GM23338 (cell line): ENCODE measurements around the gene SHISAL1. TPM values are rescaled to one million over a fixed set of nuclear protein-coding genes. Genes with fewer than 3 reads are reported as not detected.

Experiments used
- ATAC-seq: fragments of 200-7000 bp; cut with Tn5 transposase; 3 replicates; pipeline ENCODE4 v1.9.1; 2020
- DNase-seq: peaks from one replicate; pipeline ENCODE4 v3.0.0-alpha.2; 2015; ENCODE audit warnings: low spot score
- H2AFZ ChIP-seq: fragments of 200-600 bp; sonication (generic); 2 replicates; pipeline ENCODE4 v1.8.0; 2016; ENCODE audit warnings: antibody characterized with exemption, mild to moderate bottlenecking, moderate library complexity
- H3F3A ChIP-seq: fragments of 200-600 bp; sonication (generic); replicated peaks from 2 replicates; pipeline ENCODE4 v1.8.0; 2017; ENCODE audit warnings: antibody characterized with exemption, mixed run types, low read depth
- H3K27ac ChIP-seq: fragments of 200-600 bp; sonication (generic); 2 replicates; pipeline ENCODE4 v1.6.1; 2016; ENCODE audit warnings: low read depth
- H3K27me3 ChIP-seq: fragments of 200-600 bp; sonication (generic); 2 replicates; pipeline ENCODE4 v1.8.0; 2016; ENCODE audit warnings: mild to moderate bottlenecking, mixed run types, moderate library complexity; ENCODE audit not compliant: insufficient read depth
- H3K36me3 ChIP-seq: fragments of 200-600 bp; sonication (generic); 2 replicates; pipeline ENCODE4 v1.8.0; 2016; ENCODE audit warnings: mild to moderate bottlenecking; ENCODE audit not compliant: insufficient read depth
- H3K4me1 ChIP-seq: fragments of 200-600 bp; sonication (generic); 2 replicates; pipeline ENCODE4 v1.8.0; 2016; ENCODE audit warnings: mild to moderate bottlenecking, moderate library complexity; ENCODE audit not compliant: insufficient read depth
- H3K4me2 ChIP-seq: fragments of 200-600 bp; sonication (generic); 2 replicates; pipeline ENCODE4 v1.7.1; 2017; ENCODE audit warnings: mixed run types
- H3K4me3 ChIP-seq: fragments of 200-600 bp; sonication (generic); 2 replicates; pipeline ENCODE4 v1.6.1; 2016; ENCODE audit warnings: mixed run types
- H3K79me2 ChIP-seq: fragments of 200-600 bp; sonication (generic); replicated peaks from 2 replicates; pipeline ENCODE4 v1.8.0; 2017; ENCODE audit warnings: mild to moderate bottlenecking; ENCODE audit not compliant: insufficient read depth
- H3K9me2 ChIP-seq: fragments of 200-600 bp; sonication (generic); 2 replicates; pipeline ENCODE4 v1.8.0; 2017; ENCODE audit not compliant: insufficient read depth
- H4K20me1 ChIP-seq: fragments of 200-600 bp; sonication (generic); replicated peaks from 2 replicates; pipeline ENCODE4 v1.8.0; 2017; ENCODE audit warnings: mild to moderate bottlenecking; ENCODE audit not compliant: insufficient read depth
- H3K27ac Mint-ChIP-seq: 2 replicates; pipeline ENCODE4 v1.8.0; 2020; ENCODE audit warnings: inconsistent platforms, mild to moderate bottlenecking, moderate library complexity, mixed read lengths
- H3K27me3 Mint-ChIP-seq: 3 replicates; pipeline ENCODE4 v1.8.0; 2022; ENCODE audit warnings: low read depth, mild to moderate bottlenecking, moderate library complexity, mixed read lengths, inconsistent platforms; ENCODE audit not compliant: insufficient read depth, poor library complexity
- H3K36me3 Mint-ChIP-seq: 3 replicates; pipeline ENCODE4 v1.8.0; 2021; ENCODE audit warnings: low read depth, mild to moderate bottlenecking, inconsistent platforms, moderate library complexity, mixed read lengths
- H3K4me1 Mint-ChIP-seq: 3 replicates; pipeline ENCODE4 v1.8.0; 2020; ENCODE audit warnings: mild to moderate bottlenecking, inconsistent platforms, mixed read lengths
- H3K4me3 Mint-ChIP-seq: 3 replicates; pipeline ENCODE4 v1.8.0; 2021; ENCODE audit warnings: moderate library complexity, mild to moderate bottlenecking, inconsistent platforms, mixed read lengths
- H3K9me3 Mint-ChIP-seq: 3 replicates; pipeline ENCODE4 v1.8.0; 2020; ENCODE audit warnings: moderate library complexity, mild to moderate bottlenecking, inconsistent platforms, mixed read lengths
- CREB1 ChIP-seq: fragments of 250-450 bp; sonication (Bioruptor Pico); IDR thresholded peaks from 2 replicates; pipeline ENCODE4 v1.5.0; 2020; ENCODE audit warnings: low read depth, mild to moderate bottlenecking, moderate library complexity
- EZH2 ChIP-seq: fragments of 200-600 bp; sonication (generic); IDR thresholded peaks from one replicate; pipeline ENCODE4 v1.8.0; 2017; ENCODE audit warnings: antibody characterized with exemption, mild to moderate bottlenecking, low read depth; ENCODE audit not compliant: unreplicated experiment
- EZH2phosphoT487 ChIP-seq: fragments of 200-600 bp; sonication (generic); IDR thresholded peaks from one replicate; pipeline ENCODE4 v1.8.1; 2018; ENCODE audit warnings: antibody characterized with exemption; ENCODE audit not compliant: unreplicated experiment
- JUNB ChIP-seq: IDR thresholded peaks from one replicate; pipeline ENCODE4 v1.6.1; 2016; ENCODE audit warnings: antibody characterized with exemption; ENCODE audit not compliant: unreplicated experiment
- NANOG ChIP-seq: IDR thresholded peaks from 2 replicates; pipeline ENCODE4 v1.6.1; 2016; ENCODE audit warnings: antibody characterized with exemption, borderline replicate concordance
- POLR2AphosphoS5 ChIP-seq: IDR thresholded peaks from 2 replicates; pipeline ENCODE4 v1.6.1; 2016; ENCODE audit warnings: antibody characterized with exemption, low read depth
- STAT1 ChIP-seq: IDR thresholded peaks from one replicate; pipeline ENCODE4 v1.6.1; 2016; ENCODE audit warnings: antibody characterized with exemption; ENCODE audit not compliant: unreplicated experiment
- ZNF114 ChIP-seq: fragments of 250-450 bp; sonication (Bioruptor Pico); IDR thresholded peaks from 2 replicates; pipeline ENCODE4 v1.5.0; 2020; ENCODE audit warnings: mild to moderate bottlenecking, moderate library complexity
- ZNF331 ChIP-seq: fragments of 250-450 bp; sonication (Bioruptor Pico); IDR thresholded peaks from 2 replicates; pipeline ENCODE4 v1.5.0; 2020; ENCODE audit warnings: low read depth, mild to moderate bottlenecking, moderate library complexity
- polyA plus RNA-seq: library from polyadenylated mRNA; unstranded; fragments of >200 nt; fragmentation: Nextera tagmentation; extraction: Ambion mirVana; gene quantifications from 2 replicates; pipeline ENCODE4 v1.2.1, GENCODE V29; 2016
- total RNA-seq: library from RNA; depleted of rRNA; stranded (reverse); fragments of >200 nt; shearing (Covaris generic); gene quantifications from 2 replicates; pipeline ENCODE4 v1.2.3, GENCODE V29; 2014
- TF ChIP-seq, protein P1 (sequence below): fragments of 250-450 bp; sonication (Bioruptor Pico); IDR thresholded peaks from 2 replicates; pipeline ENCODE4 v1.5.0; 2020; ENCODE audit warnings: mild to moderate bottlenecking, moderate library complexity
- TF ChIP-seq, protein P2 (sequence below), 2 experiments: fragments of 200-600 bp in 1 of 2; sonication (generic) in 1 of 2; conservative IDR thresholded peaks; 2 replicates each; pipeline versions ENCODE4 v1.5.1 to v1.6.1; 2016 to 2017; ENCODE audit warnings: antibody characterized with exemption in 2 of 2, low read depth in 2 of 2, mild to moderate bottlenecking in 2 of 2, moderate library complexity in 1 of 2
- TF ChIP-seq, protein P3 (sequence below): IDR thresholded peaks from 2 replicates; pipeline ENCODE4 v1.6.1; 2016; ENCODE audit warnings: antibody characterized with exemption
- TF ChIP-seq, protein P4 (sequence below): IDR thresholded peaks from one replicate; pipeline ENCODE4 v1.6.1; 2018; ENCODE audit warnings: antibody characterized with exemption; ENCODE audit not compliant: unreplicated experiment

SHISAL1 gene
- total and polyA plus RNA-seq, 2 experiments from 2014 or later, result 0.71 to 3.4 TPM

DNA sequence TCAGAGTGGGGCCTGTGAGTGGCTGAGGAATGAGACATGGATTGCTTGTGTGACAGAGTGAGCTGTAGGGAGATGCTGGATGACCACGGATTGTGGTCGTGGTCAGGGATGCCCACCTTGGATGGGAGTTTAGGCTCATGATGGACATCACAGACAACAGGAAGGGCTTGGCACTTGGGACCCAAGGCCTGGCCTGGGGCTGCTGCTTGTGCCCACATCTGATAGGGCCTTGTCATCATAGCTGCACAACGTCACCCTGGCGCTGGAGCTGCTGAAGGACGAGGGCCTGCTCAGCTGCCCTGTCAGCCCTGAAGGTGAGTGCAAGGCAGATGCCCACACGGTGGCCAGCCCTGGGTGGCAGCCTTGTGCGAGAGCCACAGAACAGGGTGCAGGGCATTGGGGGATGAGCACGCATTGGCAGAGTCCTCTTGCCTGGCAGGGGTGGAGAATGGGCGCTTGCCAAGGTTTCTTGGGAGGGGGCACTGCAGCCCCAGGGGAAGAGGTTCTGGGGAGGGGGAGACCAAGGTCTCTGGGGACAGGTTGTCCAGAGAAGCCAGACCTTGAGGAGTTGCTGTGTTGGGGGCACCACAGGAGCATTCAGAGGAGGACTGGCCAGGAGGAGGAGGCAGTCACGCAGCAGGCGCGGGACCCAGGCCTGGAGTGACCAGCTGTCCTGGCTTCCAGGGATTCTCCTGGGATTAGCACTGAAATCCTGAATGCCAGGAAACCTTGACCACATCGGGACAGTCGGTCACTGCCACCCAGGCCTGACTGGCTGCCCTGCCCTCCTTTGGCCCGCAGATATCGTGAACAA lies 107.0 kb downstream of the SHISAL1 start:
- no peak overlapping the region for H2AFZ ChIP-seq
- no peaks in the 10 kb centered on the region for H4K20me1 ChIP-seq
- no peaks in the 10 kb centered on the region for H3K36me3 Mint-ChIP-seq
- no peaks in the 10 kb centered on the region for H3K79me2 ChIP-seq
- H3K9me3 Mint-ChIP-seq, result peaks cover 3% of the 10 kb centered on the region; the same call in 1 of the 3 replicates
- no peaks in the 10 kb centered on the region for H3K9me2 ChIP-seq
- H3K4me3 ChIP-seq, result no peak overlapping the region
- H3F3A ChIP-seq, result no peaks in the 10 kb centered on the region
- no peaks in the 10 kb centered on the region for H3K36me3 ChIP-seq
- no peak overlapping the region for H3K4me3 Mint-ChIP-seq
- no peak overlapping the region for H3K4me2 ChIP-seq
- H3K27ac Mint-ChIP-seq, result no peak overlapping the region
- H3K27me3 ChIP-seq, result no peaks in the 10 kb centered on the region
- H3K4me1 ChIP-seq, result no peaks in the 10 kb centered on the region
- ATAC-seq, result no peak
- H3K4me1 Mint-ChIP-seq, result peaks cover 2% of the 10 kb centered on the region; the same call in 1 of the 3 replicates
- H3K27me3 Mint-ChIP-seq, result peaks cover 6% of the 10 kb centered on the region
- DNase-seq, result no peak
- TF ChIP-seq, protein P1, sequence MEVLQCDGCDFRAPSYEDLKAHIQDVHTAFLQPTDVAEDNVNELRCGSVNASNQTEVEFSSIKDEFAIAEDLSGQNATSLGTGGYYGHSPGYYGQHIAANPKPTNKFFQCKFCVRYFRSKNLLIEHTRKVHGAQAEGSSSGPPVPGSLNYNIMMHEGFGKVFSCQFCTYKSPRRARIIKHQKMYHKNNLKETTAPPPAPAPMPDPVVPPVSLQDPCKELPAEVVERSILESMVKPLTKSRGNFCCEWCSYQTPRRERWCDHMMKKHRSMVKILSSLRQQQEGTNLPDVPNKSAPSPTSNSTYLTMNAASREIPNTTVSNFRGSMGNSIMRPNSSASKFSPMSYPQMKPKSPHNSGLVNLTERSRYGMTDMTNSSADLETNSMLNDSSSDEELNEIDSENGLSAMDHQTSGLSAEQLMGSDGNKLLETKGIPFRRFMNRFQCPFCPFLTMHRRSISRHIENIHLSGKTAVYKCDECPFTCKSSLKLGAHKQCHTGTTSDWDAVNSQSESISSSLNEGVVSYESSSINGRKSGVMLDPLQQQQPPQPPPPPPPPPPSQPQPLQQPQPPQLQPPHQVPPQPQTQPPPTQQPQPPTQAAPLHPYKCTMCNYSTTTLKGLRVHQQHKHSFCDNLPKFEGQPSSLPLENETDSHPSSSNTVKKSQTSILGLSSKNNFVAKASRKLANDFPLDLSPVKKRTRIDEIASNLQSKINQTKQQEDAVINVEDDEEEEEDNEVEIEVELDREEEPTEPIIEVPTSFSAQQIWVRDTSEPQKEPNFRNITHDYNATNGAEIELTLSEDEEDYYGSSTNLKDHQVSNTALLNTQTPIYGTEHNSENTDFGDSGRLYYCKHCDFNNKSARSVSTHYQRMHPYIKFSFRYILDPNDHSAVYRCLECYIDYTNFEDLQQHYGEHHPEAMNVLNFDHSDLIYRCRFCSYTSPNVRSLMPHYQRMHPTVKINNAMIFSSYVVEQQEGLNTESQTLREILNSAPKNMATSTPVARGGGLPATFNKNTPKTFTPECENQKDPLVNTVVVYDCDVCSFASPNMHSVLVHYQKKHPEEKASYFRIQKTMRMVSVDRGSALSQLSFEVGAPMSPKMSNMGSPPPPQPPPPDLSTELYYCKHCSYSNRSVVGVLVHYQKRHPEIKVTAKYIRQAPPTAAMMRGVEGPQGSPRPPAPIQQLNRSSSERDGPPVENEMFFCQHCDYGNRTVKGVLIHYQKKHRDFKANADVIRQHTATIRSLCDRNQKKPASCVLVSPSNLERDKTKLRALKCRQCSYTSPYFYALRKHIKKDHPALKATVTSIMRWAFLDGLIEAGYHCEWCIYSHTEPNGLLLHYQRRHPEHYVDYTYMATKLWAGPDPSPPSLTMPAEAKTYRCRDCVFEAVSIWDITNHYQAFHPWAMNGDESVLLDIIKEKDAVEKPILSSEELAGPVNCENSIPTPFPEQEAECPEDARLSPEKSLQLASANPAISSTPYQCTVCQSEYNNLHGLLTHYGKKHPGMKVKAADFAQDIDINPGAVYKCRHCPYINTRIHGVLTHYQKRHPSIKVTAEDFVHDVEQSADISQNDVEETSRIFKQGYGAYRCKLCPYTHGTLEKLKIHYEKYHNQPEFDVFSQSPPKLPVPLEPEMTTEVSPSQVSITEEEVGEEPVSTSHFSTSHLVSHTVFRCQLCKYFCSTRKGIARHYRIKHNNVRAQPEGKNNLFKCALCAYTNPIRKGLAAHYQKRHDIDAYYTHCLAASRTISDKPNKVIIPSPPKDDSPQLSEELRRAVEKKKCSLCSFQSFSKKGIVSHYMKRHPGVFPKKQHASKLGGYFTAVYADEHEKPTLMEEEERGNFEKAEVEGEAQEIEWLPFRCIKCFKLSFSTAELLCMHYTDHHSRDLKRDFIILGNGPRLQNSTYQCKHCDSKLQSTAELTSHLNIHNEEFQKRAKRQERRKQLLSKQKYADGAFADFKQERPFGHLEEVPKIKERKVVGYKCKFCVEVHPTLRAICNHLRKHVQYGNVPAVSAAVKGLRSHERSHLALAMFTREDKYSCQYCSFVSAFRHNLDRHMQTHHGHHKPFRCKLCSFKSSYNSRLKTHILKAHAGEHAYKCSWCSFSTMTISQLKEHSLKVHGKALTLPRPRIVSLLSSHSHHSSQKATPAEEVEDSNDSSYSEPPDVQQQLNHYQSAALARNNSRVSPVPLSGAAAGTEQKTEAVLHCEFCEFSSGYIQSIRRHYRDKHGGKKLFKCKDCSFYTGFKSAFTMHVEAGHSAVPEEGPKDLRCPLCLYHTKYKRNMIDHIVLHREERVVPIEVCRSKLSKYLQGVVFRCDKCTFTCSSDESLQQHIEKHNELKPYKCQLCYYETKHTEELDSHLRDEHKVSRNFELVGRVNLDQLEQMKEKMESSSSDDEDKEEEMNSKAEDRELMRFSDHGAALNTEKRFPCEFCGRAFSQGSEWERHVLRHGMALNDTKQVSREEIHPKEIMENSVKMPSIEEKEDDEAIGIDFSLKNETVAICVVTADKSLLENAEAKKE (CRISPR knock-in tag), result no peak
- TF ChIP-seq, protein P2, sequence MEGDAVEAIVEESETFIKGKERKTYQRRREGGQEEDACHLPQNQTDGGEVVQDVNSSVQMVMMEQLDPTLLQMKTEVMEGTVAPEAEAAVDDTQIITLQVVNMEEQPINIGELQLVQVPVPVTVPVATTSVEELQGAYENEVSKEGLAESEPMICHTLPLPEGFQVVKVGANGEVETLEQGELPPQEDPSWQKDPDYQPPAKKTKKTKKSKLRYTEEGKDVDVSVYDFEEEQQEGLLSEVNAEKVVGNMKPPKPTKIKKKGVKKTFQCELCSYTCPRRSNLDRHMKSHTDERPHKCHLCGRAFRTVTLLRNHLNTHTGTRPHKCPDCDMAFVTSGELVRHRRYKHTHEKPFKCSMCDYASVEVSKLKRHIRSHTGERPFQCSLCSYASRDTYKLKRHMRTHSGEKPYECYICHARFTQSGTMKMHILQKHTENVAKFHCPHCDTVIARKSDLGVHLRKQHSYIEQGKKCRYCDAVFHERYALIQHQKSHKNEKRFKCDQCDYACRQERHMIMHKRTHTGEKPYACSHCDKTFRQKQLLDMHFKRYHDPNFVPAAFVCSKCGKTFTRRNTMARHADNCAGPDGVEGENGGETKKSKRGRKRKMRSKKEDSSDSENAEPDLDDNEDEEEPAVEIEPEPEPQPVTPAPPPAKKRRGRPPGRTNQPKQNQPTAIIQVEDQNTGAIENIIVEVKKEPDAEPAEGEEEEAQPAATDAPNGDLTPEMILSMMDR (conservative IDR thresholded peaks at IDR 0.05; ENCODE audit: low read depth in 2 of 2), result no peak
- no peak for TF ChIP-seq ZNF331 (CRISPR knock-in tag)
- TF ChIP-seq ZNF114 (CRISPR knock-in tag), result no peak
- TF ChIP-seq, protein P3, sequence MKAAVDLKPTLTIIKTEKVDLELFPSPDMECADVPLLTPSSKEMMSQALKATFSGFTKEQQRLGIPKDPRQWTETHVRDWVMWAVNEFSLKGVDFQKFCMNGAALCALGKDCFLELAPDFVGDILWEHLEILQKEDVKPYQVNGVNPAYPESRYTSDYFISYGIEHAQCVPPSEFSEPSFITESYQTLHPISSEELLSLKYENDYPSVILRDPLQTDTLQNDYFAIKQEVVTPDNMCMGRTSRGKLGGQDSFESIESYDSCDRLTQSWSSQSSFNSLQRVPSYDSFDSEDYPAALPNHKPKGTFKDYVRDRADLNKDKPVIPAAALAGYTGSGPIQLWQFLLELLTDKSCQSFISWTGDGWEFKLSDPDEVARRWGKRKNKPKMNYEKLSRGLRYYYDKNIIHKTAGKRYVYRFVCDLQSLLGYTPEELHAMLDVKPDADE, result no peak
- no peak for TF ChIP-seq STAT1
- TF ChIP-seq EZH2phosphoT487, result no peak
- TF ChIP-seq NANOG, result no peak
- TF ChIP-seq, protein P4, sequence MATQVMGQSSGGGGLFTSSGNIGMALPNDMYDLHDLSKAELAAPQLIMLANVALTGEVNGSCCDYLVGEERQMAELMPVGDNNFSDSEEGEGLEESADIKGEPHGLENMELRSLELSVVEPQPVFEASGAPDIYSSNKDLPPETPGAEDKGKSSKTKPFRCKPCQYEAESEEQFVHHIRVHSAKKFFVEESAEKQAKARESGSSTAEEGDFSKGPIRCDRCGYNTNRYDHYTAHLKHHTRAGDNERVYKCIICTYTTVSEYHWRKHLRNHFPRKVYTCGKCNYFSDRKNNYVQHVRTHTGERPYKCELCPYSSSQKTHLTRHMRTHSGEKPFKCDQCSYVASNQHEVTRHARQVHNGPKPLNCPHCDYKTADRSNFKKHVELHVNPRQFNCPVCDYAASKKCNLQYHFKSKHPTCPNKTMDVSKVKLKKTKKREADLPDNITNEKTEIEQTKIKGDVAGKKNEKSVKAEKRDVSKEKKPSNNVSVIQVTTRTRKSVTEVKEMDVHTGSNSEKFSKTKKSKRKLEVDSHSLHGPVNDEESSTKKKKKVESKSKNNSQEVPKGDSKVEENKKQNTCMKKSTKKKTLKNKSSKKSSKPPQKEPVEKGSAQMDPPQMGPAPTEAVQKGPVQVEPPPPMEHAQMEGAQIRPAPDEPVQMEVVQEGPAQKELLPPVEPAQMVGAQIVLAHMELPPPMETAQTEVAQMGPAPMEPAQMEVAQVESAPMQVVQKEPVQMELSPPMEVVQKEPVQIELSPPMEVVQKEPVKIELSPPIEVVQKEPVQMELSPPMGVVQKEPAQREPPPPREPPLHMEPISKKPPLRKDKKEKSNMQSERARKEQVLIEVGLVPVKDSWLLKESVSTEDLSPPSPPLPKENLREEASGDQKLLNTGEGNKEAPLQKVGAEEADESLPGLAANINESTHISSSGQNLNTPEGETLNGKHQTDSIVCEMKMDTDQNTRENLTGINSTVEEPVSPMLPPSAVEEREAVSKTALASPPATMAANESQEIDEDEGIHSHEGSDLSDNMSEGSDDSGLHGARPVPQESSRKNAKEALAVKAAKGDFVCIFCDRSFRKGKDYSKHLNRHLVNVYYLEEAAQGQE, result no peak
- no peak for TF ChIP-seq EZH2
- no peak for TF ChIP-seq JUNB
- TF ChIP-seq CREB1 (CRISPR knock-in tag), result no peak
- TF ChIP-seq POLR2AphosphoS5, result no peak
- no peak overlapping the region for H3K27ac ChIP-seq
